ENCODE results near the gene VPS9D1. TPM values are rescaled to one million over a fixed set of nuclear protein-coding genes. Genes with fewer than 3 reads are reported as not detected.

Gene VPS9D1
- total and polyA plus RNA-seq, 2 experiments from 2014 or later, result 2.1 to 2.2 TPM

GRCh38 chr16:89738538-89739317 is 18.0 kb upstream of the VPS9D1 start:
- no peak overlapping the region for H3K4me2 ChIP-seq
- DNase-seq (ENCODE audit: low spot score) (no peak), ATAC-seq (peak; percentile 33)
- Mint-ChIP-seq H3K9me3 (no peaks in the 10 kb centered on the region; the same call in 2 of the 3 replicates), H3K4me3 (no peak overlapping the region), H3K27me3 (ENCODE audit: insufficient read depth, low read depth, poor library complexity) (peaks cover 8% of the 10 kb centered on the region), H3K36me3 (ENCODE audit: low read depth) (peaks cover 88% of the 10 kb centered on the region), H3K27ac (no peak overlapping the region), H3K4me1 (no peaks in the 10 kb centered on the region)
- H3F3A ChIP-seq (replicated peaks; ENCODE audit: low read depth), result peaks cover 9% of the 10 kb centered on the region
- no peak overlapping the region for H3K4me3 ChIP-seq
- H3K4me1 ChIP-seq (ENCODE audit: insufficient read depth), result no peaks in the 10 kb centered on the region
- H3K36me3 ChIP-seq (ENCODE audit: insufficient read depth), result peaks cover 29% of the 10 kb centered on the region; the same call in 1 of the 2 replicates
- no peak overlapping the region for H2AFZ ChIP-seq
- H3K9me2 ChIP-seq (ENCODE audit: insufficient read depth), result no peaks in the 10 kb centered on the region
- TF ChIP-seq ZNF331 (CRISPR knock-in tag; IDR thresholded peaks at IDR 0.05; ENCODE audit: low read depth), result no peak
- TF ChIP-seq JUNB (IDR thresholded peaks at IDR 0.05; ENCODE audit: unreplicated experiment), result no peak
- no peak for TF ChIP-seq EZH2 (IDR thresholded peaks at IDR 0.05; ENCODE audit: low read depth, unreplicated experiment)
- H4K20me1 ChIP-seq (replicated peaks; ENCODE audit: insufficient read depth), result peaks cover 4% of the 10 kb centered on the region; the same call in 1 of the 2 replicates
- H3K79me2 ChIP-seq (replicated peaks; ENCODE audit: insufficient read depth), result no peaks in the 10 kb centered on the region
- no peaks in the 10 kb centered on the region for H3K27me3 ChIP-seq (ENCODE audit: insufficient read depth)
- H3K27ac ChIP-seq (ENCODE audit: low read depth), result no peak overlapping the region

DNA sequence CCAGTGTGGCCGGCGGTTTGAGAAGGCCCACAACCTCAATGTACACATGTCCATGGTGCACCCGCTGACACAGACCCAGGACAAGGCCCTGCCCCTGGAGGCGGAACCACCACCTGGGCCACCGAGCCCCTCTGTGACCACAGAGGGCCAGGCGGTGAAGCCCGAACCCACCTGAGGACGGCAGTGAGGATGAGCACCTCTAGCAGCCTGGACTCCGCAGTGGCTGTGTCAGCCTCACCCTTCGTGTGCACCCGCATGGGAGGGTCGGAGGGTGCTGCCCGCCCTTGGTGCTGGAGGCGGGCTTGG is 17.3 kb upstream of the VPS9D1 start:
- peaks cover 8% of the 10 kb centered on the region for H3K27me3 Mint-ChIP-seq (ENCODE audit: insufficient read depth, low read depth, poor library complexity)
- H3K4me2 ChIP-seq, result no peak overlapping the region
- H2AFZ ChIP-seq, result no peak overlapping the region
- H3K4me1 ChIP-seq (ENCODE audit: insufficient read depth), result no peaks in the 10 kb centered on the region
- H3K27ac ChIP-seq (ENCODE audit: low read depth), result no peak overlapping the region
- no peak for TF ChIP-seq STAT1 (IDR thresholded peaks at IDR 0.05; ENCODE audit: unreplicated experiment)
- TF ChIP-seq EZH2 (IDR thresholded peaks at IDR 0.05; ENCODE audit: low read depth, unreplicated experiment), result no peak
- TF ChIP-seq JUNB (IDR thresholded peaks at IDR 0.05; ENCODE audit: unreplicated experiment), result no peak
- TF ChIP-seq, protein P1, sequence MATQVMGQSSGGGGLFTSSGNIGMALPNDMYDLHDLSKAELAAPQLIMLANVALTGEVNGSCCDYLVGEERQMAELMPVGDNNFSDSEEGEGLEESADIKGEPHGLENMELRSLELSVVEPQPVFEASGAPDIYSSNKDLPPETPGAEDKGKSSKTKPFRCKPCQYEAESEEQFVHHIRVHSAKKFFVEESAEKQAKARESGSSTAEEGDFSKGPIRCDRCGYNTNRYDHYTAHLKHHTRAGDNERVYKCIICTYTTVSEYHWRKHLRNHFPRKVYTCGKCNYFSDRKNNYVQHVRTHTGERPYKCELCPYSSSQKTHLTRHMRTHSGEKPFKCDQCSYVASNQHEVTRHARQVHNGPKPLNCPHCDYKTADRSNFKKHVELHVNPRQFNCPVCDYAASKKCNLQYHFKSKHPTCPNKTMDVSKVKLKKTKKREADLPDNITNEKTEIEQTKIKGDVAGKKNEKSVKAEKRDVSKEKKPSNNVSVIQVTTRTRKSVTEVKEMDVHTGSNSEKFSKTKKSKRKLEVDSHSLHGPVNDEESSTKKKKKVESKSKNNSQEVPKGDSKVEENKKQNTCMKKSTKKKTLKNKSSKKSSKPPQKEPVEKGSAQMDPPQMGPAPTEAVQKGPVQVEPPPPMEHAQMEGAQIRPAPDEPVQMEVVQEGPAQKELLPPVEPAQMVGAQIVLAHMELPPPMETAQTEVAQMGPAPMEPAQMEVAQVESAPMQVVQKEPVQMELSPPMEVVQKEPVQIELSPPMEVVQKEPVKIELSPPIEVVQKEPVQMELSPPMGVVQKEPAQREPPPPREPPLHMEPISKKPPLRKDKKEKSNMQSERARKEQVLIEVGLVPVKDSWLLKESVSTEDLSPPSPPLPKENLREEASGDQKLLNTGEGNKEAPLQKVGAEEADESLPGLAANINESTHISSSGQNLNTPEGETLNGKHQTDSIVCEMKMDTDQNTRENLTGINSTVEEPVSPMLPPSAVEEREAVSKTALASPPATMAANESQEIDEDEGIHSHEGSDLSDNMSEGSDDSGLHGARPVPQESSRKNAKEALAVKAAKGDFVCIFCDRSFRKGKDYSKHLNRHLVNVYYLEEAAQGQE (IDR thresholded peaks at IDR 0.05; ENCODE audit: unreplicated experiment), result no peak
- DNase-seq (ENCODE audit: low spot score) (no peak), ATAC-seq (no peak)
- no peaks in the 10 kb centered on the region for H3K79me2 ChIP-seq (replicated peaks; ENCODE audit: insufficient read depth)
- H3K4me3 Mint-ChIP-seq, result no peak overlapping the region
- peaks cover 4% of the 10 kb centered on the region; the same call in 1 of the 2 replicates for H4K20me1 ChIP-seq (replicated peaks; ENCODE audit: insufficient read depth)
- no peak overlapping the region for H3K27ac Mint-ChIP-seq
- H3F3A ChIP-seq (replicated peaks; ENCODE audit: low read depth), result peaks cover 9% of the 10 kb centered on the region
- peaks cover 29% of the 10 kb centered on the region; the same call in 1 of the 2 replicates for H3K36me3 ChIP-seq (ENCODE audit: insufficient read depth)
- no peaks in the 10 kb centered on the region for H3K4me1 Mint-ChIP-seq
- H3K9me3 Mint-ChIP-seq, result no peaks in the 10 kb centered on the region; the same call in 2 of the 3 replicates
- no peaks in the 10 kb centered on the region for H3K9me2 ChIP-seq (ENCODE audit: insufficient read depth)
- H3K36me3 Mint-ChIP-seq (ENCODE audit: low read depth), result peaks cover 88% of the 10 kb centered on the region
- no peak overlapping the region for H3K4me3 ChIP-seq
- H3K27me3 ChIP-seq (ENCODE audit: insufficient read depth), result no peaks in the 10 kb centered on the region

All from GM23338 (cell line).